Measurements from ENCODE around the gene EPHA1.
A peak's percentile ranks its signal among the peaks of the same experiment; 100 is the strongest.
"Not testable (repeated sequence)": the region's sequence is repeated elsewhere in the genome, so short reads cannot be mapped to it uniquely, and the experiment has no call there.

Gene EPHA1

GRCh38 chr7:143392427-143392826 lies 16.2 kb downstream of the EPHA1 start:
- H3K9me3 ChIP-seq (ENCODE audit: control insufficient read depth, low read length); H3K27me3 ChIP-seq (replicated peaks; ENCODE audit: control insufficient read depth, insufficient read depth, low read length); H3K9ac ChIP-seq (ENCODE audit: low read length); H3K4me3 ChIP-seq (ENCODE audit: low read length); DNase-seq (ENCODE audit: low read depth): not testable (repeated sequence)
- peaks cover 60% of the 10 kb centered on the region for H3K4me1 ChIP-seq (ENCODE audit: control insufficient read depth, insufficient read depth, low read length)
- H3K36me3 ChIP-seq (ENCODE audit: control insufficient read depth, insufficient read depth, low read length, severe bottlenecking) = peaks cover 34% of the 10 kb centered on the region

- Histone ChIP-seq H3K4me1 (ENCODE audit: control insufficient read depth, insufficient read depth, low read length) (peaks cover 58% of the 10 kb centered on the region), H3K36me3 (ENCODE audit: control insufficient read depth, insufficient read depth, low read length, severe bottlenecking) (peaks cover 41% of the 10 kb centered on the region), H3K4me3 (ENCODE audit: low read length) (peak overlapping the region; percentile 60), H3K9ac (ENCODE audit: low read length) (peak overlapping the region; percentile 84), H3K27me3 (replicated peaks; ENCODE audit: control insufficient read depth, insufficient read depth, low read length) (no peaks in the 10 kb centered on the region), H3K9me3 (ENCODE audit: control insufficient read depth, low read length) (no peaks in the 10 kb centered on the region)
- DNase-seq (ENCODE audit: low read depth) = peak; percentile 61
Measured at GRCh38 chr7:143391462-143392404, 16.9 kb downstream of the EPHA1 start.

- Histone ChIP-seq H3K9ac (ENCODE audit: low read length) (peak overlapping the region; percentile 84), H3K4me1 (ENCODE audit: control insufficient read depth, insufficient read depth, low read length) (peaks cover 55% of the 10 kb centered on the region), H3K27me3 (replicated peaks; ENCODE audit: control insufficient read depth, insufficient read depth, low read length) (no peaks in the 10 kb centered on the region), H3K9me3 (ENCODE audit: control insufficient read depth, low read length) (no peaks in the 10 kb centered on the region), H3K4me3 (ENCODE audit: low read length) (no peak overlapping the region), H3K36me3 (ENCODE audit: control insufficient read depth, insufficient read depth, low read length, severe bottlenecking) (peaks cover 42% of the 10 kb centered on the region)
- DNase-seq (ENCODE audit: low read depth) = no peak
Measured at GRCh38 chr7:143390773-143391317, 17.8 kb downstream of the EPHA1 start.

- H3K9ac ChIP-seq (ENCODE audit: low read length) = peak overlapping the region; percentile 84
- H3K36me3 ChIP-seq (ENCODE audit: control insufficient read depth, insufficient read depth, low read length, severe bottlenecking) = peaks cover 42% of the 10 kb centered on the region
- no peak overlapping the region for H3K4me3 ChIP-seq (ENCODE audit: low read length)
- no peaks in the 10 kb centered on the region for H3K9me3 ChIP-seq (ENCODE audit: control insufficient read depth, low read length)
- no peaks in the 10 kb centered on the region for H3K27me3 ChIP-seq (replicated peaks; ENCODE audit: control insufficient read depth, insufficient read depth, low read length)
- H3K4me1 ChIP-seq (ENCODE audit: control insufficient read depth, insufficient read depth, low read length) = peaks cover 55% of the 10 kb centered on the region
- no peak for DNase-seq (ENCODE audit: low read depth)
Measured at GRCh38 chr7:143390104-143390772, 18.4 kb downstream of the EPHA1 start.

- peaks cover 42% of the 10 kb centered on the region for H3K36me3 ChIP-seq (ENCODE audit: control insufficient read depth, insufficient read depth, low read length, severe bottlenecking)
- no peak overlapping the region for H3K4me3 ChIP-seq (ENCODE audit: low read length)
- no peaks in the 10 kb centered on the region for H3K9me3 ChIP-seq (ENCODE audit: control insufficient read depth, low read length)
- no peak for DNase-seq (ENCODE audit: low read depth)
- peaks cover 56% of the 10 kb centered on the region for H3K4me1 ChIP-seq (ENCODE audit: control insufficient read depth, insufficient read depth, low read length)
- no peaks in the 10 kb centered on the region for H3K27me3 ChIP-seq (replicated peaks; ENCODE audit: control insufficient read depth, insufficient read depth, low read length)
- peak overlapping the region; percentile 25 for H3K9ac ChIP-seq (ENCODE audit: low read length)
Measured at GRCh38 chr7:143389316-143390103, 19.1 kb downstream of the EPHA1 start.

GRCh38 chr7:143388491-143389101 lies 20.1 kb downstream of the EPHA1 start:
- DNase-seq (ENCODE audit: low read depth) = no peak
- Histone ChIP-seq H3K9me3 (ENCODE audit: control insufficient read depth, low read length) (no peaks in the 10 kb centered on the region), H3K4me1 (ENCODE audit: control insufficient read depth, insufficient read depth, low read length) (peaks cover 63% of the 10 kb centered on the region), H3K4me3 (ENCODE audit: low read length) (no peak overlapping the region), H3K36me3 (ENCODE audit: control insufficient read depth, insufficient read depth, low read length, severe bottlenecking) (peaks cover 45% of the 10 kb centered on the region), H3K9ac (ENCODE audit: low read length) (peak overlapping the region; percentile 3), H3K27me3 (replicated peaks; ENCODE audit: control insufficient read depth, insufficient read depth, low read length) (no peaks in the 10 kb centered on the region)

GRCh38 chr7:143388051-143388450 lies 20.6 kb downstream of the EPHA1 start:
- Histone ChIP-seq H3K36me3 (ENCODE audit: control insufficient read depth, insufficient read depth, low read length, severe bottlenecking) (peaks cover 47% of the 10 kb centered on the region), H3K9me3 (ENCODE audit: control insufficient read depth, low read length) (no peaks in the 10 kb centered on the region), H3K27me3 (replicated peaks; ENCODE audit: control insufficient read depth, insufficient read depth, low read length) (no peaks in the 10 kb centered on the region), H3K4me1 (ENCODE audit: control insufficient read depth, insufficient read depth, low read length) (peaks cover 63% of the 10 kb centered on the region), H3K9ac (ENCODE audit: low read length) (no peak overlapping the region), H3K4me3 (ENCODE audit: low read length) (no peak overlapping the region)
- no peak for DNase-seq (ENCODE audit: low read depth)

GRCh38 chr7:143387156-143387975 lies 21.3 kb downstream of the EPHA1 start:
- H3K36me3 ChIP-seq (ENCODE audit: control insufficient read depth, insufficient read depth, low read length, severe bottlenecking) = peaks cover 53% of the 10 kb centered on the region
- H3K27me3 ChIP-seq (replicated peaks; ENCODE audit: control insufficient read depth, insufficient read depth, low read length) = no peaks in the 10 kb centered on the region
- no peaks in the 10 kb centered on the region for H3K9me3 ChIP-seq (ENCODE audit: control insufficient read depth, low read length)
- DNase-seq (ENCODE audit: low read depth) = no peak
- peaks cover 62% of the 10 kb centered on the region for H3K4me1 ChIP-seq (ENCODE audit: control insufficient read depth, insufficient read depth, low read length)
- no peak overlapping the region for H3K4me3 ChIP-seq (ENCODE audit: low read length)
- H3K9ac ChIP-seq (ENCODE audit: low read length) = no peak overlapping the region

GRCh38 chr7:143385891-143386781 lies 22.5 kb downstream of the EPHA1 start:
- Histone ChIP-seq H3K4me3 (ENCODE audit: low read length) (peak overlapping the region; percentile 20), H3K4me1 (ENCODE audit: control insufficient read depth, insufficient read depth, low read length) (peaks cover 51% of the 10 kb centered on the region), H3K9me3 (ENCODE audit: control insufficient read depth, low read length) (no peaks in the 10 kb centered on the region), H3K27me3 (replicated peaks; ENCODE audit: control insufficient read depth, insufficient read depth, low read length) (no peaks in the 10 kb centered on the region), H3K36me3 (ENCODE audit: control insufficient read depth, insufficient read depth, low read length, severe bottlenecking) (peaks cover 53% of the 10 kb centered on the region), H3K9ac (ENCODE audit: low read length) (peak overlapping the region; percentile 44)
- DNase-seq (ENCODE audit: low read depth) = no peak
